Gastrocnemius medialis (tissue), 4 donors: ENCODE measurements around the gene DMPK. TPM values are rescaled to one million over a fixed set of nuclear protein-coding genes. Genes with fewer than 3 reads are reported as not detected.

Source experiments
- ATAC-seq, 2 donors: fragments of 150-250 bp; one replicate each; pipeline ENCODE4 v1.9.1; 2016
- DNase-seq, 2 donors: peaks; one replicate each; pipeline ENCODE4 v3.0.0-alpha.2; 2019
- H3K27ac ChIP-seq, 4 donors: fragments of 200-600 bp; sonication (generic); 1 replicate in 1 of 4; 2 replicates in 3 of 4; pipeline ENCODE4 v1.5.1; 2016 to 2018; ENCODE audit warnings: mild to moderate bottlenecking in 2 of 4, moderate library complexity in 1 of 4
- H3K27me3 ChIP-seq, 3 donors: fragments of 200-600 bp; sonication (generic) in 2 of 3; 1 replicate in 1 of 3; 2 replicates in 2 of 3; pipeline versions ENCODE4 v1.5.1 to v1.6.0; 2016 to 2019; ENCODE audit warnings: mild to moderate bottlenecking in 1 of 3, moderate library complexity in 1 of 3
- H3K36me3 ChIP-seq, 2 donors: fragments of 200-600 bp; sonication (generic) in 1 of 2; one replicate each; pipeline ENCODE4 v1.5.1; 2017 to 2018
- H3K4me1 ChIP-seq, 2 donors: fragments of 200-600 bp; sonication (generic) in 1 of 2; one replicate each; pipeline ENCODE4 v1.5.1; 2016 to 2017; ENCODE audit warnings: mild to moderate bottlenecking in 2 of 2
- H3K4me3 ChIP-seq, 4 donors: fragments of 200-600 bp; sonication (generic) in 3 of 4; 1 replicate in 1 of 4; 2 replicates in 3 of 4; pipeline ENCODE4 v1.5.1; 2016 to 2019; ENCODE audit warnings: mild to moderate bottlenecking in 2 of 4
- H3K9me3 ChIP-seq, 3 donors: fragments of 200-600 bp; sonication (generic) in 2 of 3; 1 replicate in 1 of 3; 2 replicates in 2 of 3; pipeline ENCODE4 v1.5.1; 2016 to 2019
- POLR2A ChIP-seq, 2 donors: fragments of 450-650 bp; IDR thresholded peaks; one replicate each; pipeline ENCODE4 v1.6.1; 2017; ENCODE audit warnings: antibody characterized with exemption in 2 of 2, mild to moderate bottlenecking in 2 of 2, moderate library complexity in 2 of 2
- in situ Hi-C, 4 donors: fragments of 200-750 bp; cut with MboI; loops; one replicate each; pipeline versions ENCODE4 v1.15.0 to v1.8.0; 2017; ENCODE audit warnings: low sequenced_read_pairs in 4 of 4
- intact Hi-C: fragments of 100-400 bp; cut with DNase I; formaldehyde crosslinking; loops from one replicate; pipeline ENCODE4 v1.15.1; 2023; ENCODE audit warnings: low total_unique reads
- total RNA-seq, 4 donors: library from RNA; depleted of rRNA; stranded (reverse); fragments of >200 nt; gene quantifications; one replicate each; pipeline versions ENCODE4 v1.1.0 to v1.2.3, GENCODE V29; 2016
- TF ChIP-seq, protein P1 (sequence below), 5 experiments: fragments of 450-650 bp in 3 of 5; fragments of 200-600 bp in 2 of 5; sonication (generic) in 2 of 5; IDR thresholded peaks in 4 of 5; conservative IDR thresholded peaks in 1 of 5; 1 replicate in 4 of 5; 2 replicates in 1 of 5; pipeline ENCODE4 v1.5.1; 2016 to 2019; ENCODE audit warnings: antibody characterized with exemption in 5 of 5, mild to moderate bottlenecking in 3 of 5, moderate library complexity in 3 of 5

The DMPK gene
- total RNA-seq, 4 donors from 2014 or later, result 93.0 to 196 (median 116) TPM

GRCh38 chr19:45767410-45767880, 14.8 kb downstream of the DMPK start:
- peak; percentile 84 for DNase-seq
- Histone ChIP-seq H3K27me3 (no peaks in the 10 kb centered on the region), H3K36me3 (no peaks in the 10 kb centered on the region)

DNA sequence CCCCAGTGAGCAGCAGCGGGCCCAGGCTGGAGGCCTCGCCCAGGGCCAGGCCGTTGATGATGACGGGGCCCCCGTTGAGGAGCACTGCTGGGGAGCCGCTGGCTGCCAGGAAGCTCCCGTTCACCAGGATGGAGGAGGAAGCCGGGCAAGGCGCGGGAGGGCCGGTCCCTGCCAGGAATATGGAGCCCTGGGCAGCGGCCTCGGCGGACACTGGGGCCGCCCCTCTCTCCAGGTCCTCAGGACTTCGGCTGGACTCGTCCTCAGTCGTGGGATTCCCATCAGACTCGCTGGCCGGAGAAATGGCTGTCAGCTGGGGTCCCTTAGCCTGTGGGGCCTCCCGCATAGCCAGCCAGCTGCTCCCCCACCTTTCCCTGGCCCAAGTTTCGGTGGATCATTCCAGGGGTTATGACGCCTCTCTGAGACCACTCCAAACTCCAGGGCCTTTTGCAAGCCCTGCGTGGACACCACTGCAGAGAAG, 15.4 kb downstream of the DMPK start:
- Histone ChIP-seq H3K27ac (peak overlapping the region; percentile 95 to 99 (median 97)), H3K36me3 (no peaks in the 10 kb centered on the region), H3K4me3 (peak overlapping the region; percentile 74 to 90 (median 82)), H3K4me1 (peaks cover 28 to 50% of the 10 kb centered on the region in 2 donors), H3K9me3 (no peaks in the 10 kb centered on the region), H3K27me3 (no peaks in the 10 kb centered on the region)
- DNase-seq (no peak), ATAC-seq (no peak)
- no peak for TF ChIP-seq POLR2A (IDR thresholded peaks at IDR 0.05)
- TF ChIP-seq, protein P1, sequence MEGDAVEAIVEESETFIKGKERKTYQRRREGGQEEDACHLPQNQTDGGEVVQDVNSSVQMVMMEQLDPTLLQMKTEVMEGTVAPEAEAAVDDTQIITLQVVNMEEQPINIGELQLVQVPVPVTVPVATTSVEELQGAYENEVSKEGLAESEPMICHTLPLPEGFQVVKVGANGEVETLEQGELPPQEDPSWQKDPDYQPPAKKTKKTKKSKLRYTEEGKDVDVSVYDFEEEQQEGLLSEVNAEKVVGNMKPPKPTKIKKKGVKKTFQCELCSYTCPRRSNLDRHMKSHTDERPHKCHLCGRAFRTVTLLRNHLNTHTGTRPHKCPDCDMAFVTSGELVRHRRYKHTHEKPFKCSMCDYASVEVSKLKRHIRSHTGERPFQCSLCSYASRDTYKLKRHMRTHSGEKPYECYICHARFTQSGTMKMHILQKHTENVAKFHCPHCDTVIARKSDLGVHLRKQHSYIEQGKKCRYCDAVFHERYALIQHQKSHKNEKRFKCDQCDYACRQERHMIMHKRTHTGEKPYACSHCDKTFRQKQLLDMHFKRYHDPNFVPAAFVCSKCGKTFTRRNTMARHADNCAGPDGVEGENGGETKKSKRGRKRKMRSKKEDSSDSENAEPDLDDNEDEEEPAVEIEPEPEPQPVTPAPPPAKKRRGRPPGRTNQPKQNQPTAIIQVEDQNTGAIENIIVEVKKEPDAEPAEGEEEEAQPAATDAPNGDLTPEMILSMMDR (IDR thresholded peaks at IDR 0.05 in 4 of 5, conservative IDR thresholded peaks at IDR 0.05 in 1 of 5), result no peak
- in situ Hi-C loops, result no loop called here
- intact Hi-C loops, result loop anchor here (5.0 kb wide), 3 partner anchors 35 to 1020 kb away; partner anchors contain the start of genes BCL3, FBXO46, IRF2BP1 and MEIOSIN

More at GRCh38 chr19:45767410-45767880, 14.8 kb downstream of the DMPK start:
- peak; percentile 9 to 41 for ATAC-seq
- peak overlapping the region; percentile 74 to 90 (median 82) for H3K4me3 ChIP-seq
- TF ChIP-seq POLR2A (IDR thresholded peaks at IDR 0.05), result peak; percentile 69 to 83
- TF ChIP-seq, protein P1 (IDR thresholded peaks at IDR 0.05 in 4 of 5, conservative IDR thresholded peaks at IDR 0.05 in 1 of 5), result no peak
- in situ Hi-C loops, result no loop called here
- H3K27ac ChIP-seq, result peak overlapping the region; percentile 95 to 99 (median 97)
- no peaks in the 10 kb centered on the region for H3K9me3 ChIP-seq
- H3K4me1 ChIP-seq, result peaks cover 28 to 50% of the 10 kb centered on the region in 2 donors
- intact Hi-C loops, result loop anchor here (5.0 kb wide), 3 partner anchors 35 to 1020 kb away; partner anchors contain the start of genes BCL3, FBXO46, IRF2BP1 and MEIOSIN

DNA sequence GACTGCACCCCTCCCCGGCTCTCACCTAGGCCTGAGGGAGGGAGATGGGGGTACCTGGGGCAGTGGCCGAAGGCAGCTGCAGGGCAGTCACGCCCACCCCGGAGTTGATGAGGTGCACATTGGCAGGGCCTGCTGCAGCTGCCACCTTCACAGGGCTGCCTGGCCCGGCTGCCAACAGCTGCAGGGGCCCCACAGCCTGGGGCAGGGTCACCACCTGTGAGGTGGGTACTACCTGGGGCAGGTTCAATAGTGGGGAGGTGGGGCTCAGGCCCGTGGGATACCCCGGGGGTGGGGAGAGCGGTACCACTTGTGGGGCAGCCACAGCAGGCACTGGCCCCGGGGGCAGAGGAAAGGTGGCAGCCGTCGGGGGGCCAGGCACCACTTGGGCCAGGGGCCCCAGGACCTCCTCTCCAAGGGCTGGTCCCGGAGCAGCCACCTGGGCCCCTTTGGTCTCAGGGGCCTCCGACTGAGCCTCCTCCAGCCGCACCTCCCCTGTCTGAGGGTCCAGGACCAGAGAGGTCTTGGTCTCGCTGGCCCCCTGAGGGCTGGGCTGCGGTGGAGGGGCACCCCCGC, 15.9 kb downstream of the DMPK start:
- no peak for DNase-seq
- peaks cover 28 to 50% of the 10 kb centered on the region in 2 donors for H3K4me1 ChIP-seq
- H3K27ac ChIP-seq, result peak overlapping the region; percentile 95 to 99 (median 97)

DNA sequence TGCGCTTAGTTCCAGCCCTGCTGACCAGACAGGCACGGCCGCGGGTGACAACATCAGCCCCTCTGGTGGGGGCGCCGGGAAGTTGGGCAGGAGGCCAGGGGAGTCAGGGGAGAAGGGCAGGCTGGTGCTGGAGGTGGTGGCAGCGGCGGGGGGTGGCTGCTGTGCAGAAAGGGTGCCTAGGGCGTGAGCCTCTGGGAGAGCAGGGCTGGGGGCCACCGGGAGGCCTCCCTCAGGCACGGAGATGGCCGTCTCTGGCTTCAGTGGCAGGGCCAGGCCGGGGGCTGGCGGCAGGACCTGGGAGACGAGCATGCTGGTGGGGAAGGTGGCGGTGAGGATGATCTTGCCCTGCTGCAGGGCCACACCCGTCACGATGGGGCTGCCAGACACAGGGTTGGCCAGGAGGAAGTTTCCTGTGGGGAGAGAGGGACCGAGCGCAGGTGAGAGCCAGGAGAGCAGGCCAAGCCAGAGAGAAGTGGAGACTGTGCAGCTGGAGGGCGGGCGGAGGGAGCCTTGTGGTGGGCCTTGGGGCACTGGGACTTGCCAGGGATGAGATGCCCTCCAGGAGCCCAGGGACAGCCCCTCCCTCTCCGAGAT, 16.5 kb downstream of the DMPK start:
- peaks cover 25 to 46% of the 10 kb centered on the region in 2 donors for H3K4me1 ChIP-seq
- peak overlapping the region in 1 of 4 donors; percentile 90 for H3K4me3 ChIP-seq
- in situ Hi-C loops, result no loop called here
- H3K27ac ChIP-seq, result peak overlapping the region in 3 of 4 donors; percentile 95 to 99 (median 96)
- TF ChIP-seq, protein P1 (IDR thresholded peaks at IDR 0.05 in 4 of 5, conservative IDR thresholded peaks at IDR 0.05 in 1 of 5), result no peak
- TF ChIP-seq POLR2A (IDR thresholded peaks at IDR 0.05), result no peak
- DNase-seq (no peak), ATAC-seq (no peak)
- intact Hi-C loops, result loop anchor here (5.0 kb wide), 3 partner anchors 33 to 1018 kb away; partner anchors contain the start of genes BCL3, FBXO46, IRF2BP1 and MEIOSIN
- no peaks in the 10 kb centered on the region for H3K36me3 ChIP-seq
- no peaks in the 10 kb centered on the region for H3K9me3 ChIP-seq
- H3K27me3 ChIP-seq, result no peaks in the 10 kb centered on the region

More for the DNA sequence above, 15.9 kb downstream of the DMPK start:
- intact Hi-C loops (loop anchor here (5.0 kb wide), 3 partner anchors 34 to 1019 kb away; partner anchors contain the start of genes BCL3, FBXO46, IRF2BP1 and MEIOSIN), in situ Hi-C loops (no loop called here)
- TF ChIP-seq POLR2A (IDR thresholded peaks at IDR 0.05), result no peak
- TF ChIP-seq, protein P1 (IDR thresholded peaks at IDR 0.05 in 4 of 5, conservative IDR thresholded peaks at IDR 0.05 in 1 of 5), result no peak
- peak overlapping the region; percentile 74 to 90 (median 82) for H3K4me3 ChIP-seq
- H3K36me3 ChIP-seq, result no peaks in the 10 kb centered on the region
- no peaks in the 10 kb centered on the region for H3K27me3 ChIP-seq
- no peak for ATAC-seq
- H3K9me3 ChIP-seq, result no peaks in the 10 kb centered on the region
